ENCODE data around the gene CCT4. TPM values are rescaled to one million over a fixed set of nuclear protein-coding genes. Genes with fewer than 3 reads are reported as not detected.

CCT4 gene
- total RNA-seq, 1 experiment from 2014 or later: 239 TPM

- H3K9me3 ChIP-seq (ENCODE audit: control insufficient read depth, insufficient read depth, low read depth, low read length): no peaks in the 10 kb centered on the region
- no peak for TF ChIP-seq TCF7L2 (IDR thresholded peaks at IDR 0.05; ENCODE audit: low read depth, low read length)
- TF ChIP-seq REST (IDR thresholded peaks at IDR 0.05; ENCODE audit: insufficient read depth in 1 of 2, low read depth in 2 of 2, low read length in 1 of 2): no peak
- TF ChIP-seq POLR2AphosphoS5 (IDR thresholded peaks at IDR 0.05; ENCODE audit: low read depth, low read length): no peak
- no peak for TF ChIP-seq CTCF (IDR thresholded peaks at IDR 0.05)
- TF ChIP-seq SIN3A (IDR thresholded peaks at IDR 0.05; ENCODE audit: borderline replicate concordance, insufficient read depth, low read depth, low read length): no peak
- DNase-seq (ENCODE audit: low read depth, low spot score) (no peak), ATAC-seq (no peak)
- ChIA-PET POLR2A (no interaction called here), CTCF (no interaction called here)
- intact Hi-C loops (cut with micrococcal nuclease; ENCODE audit: unreplicated experiment): no loop called here
- no TSS peak for BruUV-seq (replicated peaks)
- no peak overlapping the region for H3K4me3 ChIP-seq (ENCODE audit: low read depth in 2 of 2, low read length in 2 of 2)
- no peaks in the 10 kb centered on the region for H3K4me1 ChIP-seq (ENCODE audit: control insufficient read depth, insufficient read depth, low read length)
- in situ Hi-C loops (cut with HindIII; ENCODE audit: low pct_unique_long_range_greater_than_20kb, low sequenced_read_pairs): no loop called here
- no peaks in the 10 kb centered on the region for H3K36me3 ChIP-seq (ENCODE audit: control insufficient read depth, insufficient read depth, low read length)
- no peaks in the 10 kb centered on the region for H3K27me3 ChIP-seq (ENCODE audit: control insufficient read depth, insufficient read depth, low read length)
- H3K27ac ChIP-seq (ENCODE audit: low read length): no peak overlapping the region
These were observed 48.6 kb upstream of the CCT4 start for GRCh38 chr2:61937098-61937497.

- Histone ChIP-seq H3K36me3 (ENCODE audit: control insufficient read depth, insufficient read depth, low read length) (no peaks in the 10 kb centered on the region), H3K9me3 (ENCODE audit: control insufficient read depth, insufficient read depth, low read depth, low read length) (no peaks in the 10 kb centered on the region), H3K4me1 (ENCODE audit: control insufficient read depth, insufficient read depth, low read length) (no peaks in the 10 kb centered on the region), H3K27me3 (ENCODE audit: control insufficient read depth, insufficient read depth, low read length) (no peaks in the 10 kb centered on the region), H3K27ac (ENCODE audit: low read length) (no peak overlapping the region), H3K4me3 (ENCODE audit: low read depth in 2 of 2, low read length in 2 of 2) (no peak overlapping the region)
- DNase-seq (ENCODE audit: low read depth, low spot score) (no peak), ATAC-seq (no peak)
- no TSS peak for BruUV-seq (replicated peaks)
- CTCF ChIA-PET: no interaction called here
- in situ Hi-C loops (cut with HindIII; ENCODE audit: low pct_unique_long_range_greater_than_20kb, low sequenced_read_pairs) (no loop called here), intact Hi-C loops (cut with micrococcal nuclease; ENCODE audit: unreplicated experiment) (no loop called here)
- POLR2A ChIA-PET: no interaction called here
- TF ChIP-seq CTCF (IDR thresholded peaks at IDR 0.05): no peak
- no peak for TF ChIP-seq POLR2AphosphoS5 (IDR thresholded peaks at IDR 0.05; ENCODE audit: low read depth, low read length)
- no peak for TF ChIP-seq REST (IDR thresholded peaks at IDR 0.05; ENCODE audit: insufficient read depth in 1 of 2, low read depth in 2 of 2, low read length in 1 of 2)
- no peak for TF ChIP-seq TCF7L2 (IDR thresholded peaks at IDR 0.05; ENCODE audit: low read depth, low read length)
- TF ChIP-seq SIN3A (IDR thresholded peaks at IDR 0.05; ENCODE audit: borderline replicate concordance, insufficient read depth, low read depth, low read length): no peak
These were observed 40.5 kb upstream of the CCT4 start for GRCh38 chr2:61928826-61929461.

Data from Panc1 (cell line).